Measurements from ENCODE around the gene C19orf67.

DNA sequence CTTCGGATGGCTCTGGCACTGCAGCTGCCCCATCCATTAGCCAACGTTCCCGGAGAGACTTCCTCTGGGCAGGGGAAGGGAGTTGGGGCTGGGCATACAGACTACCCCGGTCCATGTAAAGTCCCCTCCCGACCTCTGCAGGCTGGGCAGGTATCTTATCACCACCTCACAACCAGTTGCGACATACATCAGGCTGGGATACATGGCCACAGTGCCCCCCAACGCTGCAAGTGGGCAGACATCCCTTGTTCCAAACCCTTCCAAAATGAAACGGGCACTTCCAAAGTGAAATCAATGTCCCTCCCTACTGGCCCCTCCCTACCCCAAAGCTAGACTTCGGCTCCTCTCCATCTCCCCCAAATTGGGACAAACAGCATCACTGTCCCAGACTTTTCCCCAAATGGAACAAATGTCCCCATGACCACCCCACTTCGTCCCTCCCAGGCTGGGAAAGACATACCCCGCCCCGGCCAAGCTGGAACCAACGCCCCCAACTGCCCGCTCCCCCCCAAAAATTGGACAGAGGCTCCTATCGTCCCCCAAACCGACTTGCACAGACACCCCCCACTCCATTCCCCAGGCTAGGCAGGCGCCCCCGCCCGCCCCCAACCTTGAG is 28.7 kb downstream of the C19orf67 start:
- TF ChIP-seq, protein P1, sequence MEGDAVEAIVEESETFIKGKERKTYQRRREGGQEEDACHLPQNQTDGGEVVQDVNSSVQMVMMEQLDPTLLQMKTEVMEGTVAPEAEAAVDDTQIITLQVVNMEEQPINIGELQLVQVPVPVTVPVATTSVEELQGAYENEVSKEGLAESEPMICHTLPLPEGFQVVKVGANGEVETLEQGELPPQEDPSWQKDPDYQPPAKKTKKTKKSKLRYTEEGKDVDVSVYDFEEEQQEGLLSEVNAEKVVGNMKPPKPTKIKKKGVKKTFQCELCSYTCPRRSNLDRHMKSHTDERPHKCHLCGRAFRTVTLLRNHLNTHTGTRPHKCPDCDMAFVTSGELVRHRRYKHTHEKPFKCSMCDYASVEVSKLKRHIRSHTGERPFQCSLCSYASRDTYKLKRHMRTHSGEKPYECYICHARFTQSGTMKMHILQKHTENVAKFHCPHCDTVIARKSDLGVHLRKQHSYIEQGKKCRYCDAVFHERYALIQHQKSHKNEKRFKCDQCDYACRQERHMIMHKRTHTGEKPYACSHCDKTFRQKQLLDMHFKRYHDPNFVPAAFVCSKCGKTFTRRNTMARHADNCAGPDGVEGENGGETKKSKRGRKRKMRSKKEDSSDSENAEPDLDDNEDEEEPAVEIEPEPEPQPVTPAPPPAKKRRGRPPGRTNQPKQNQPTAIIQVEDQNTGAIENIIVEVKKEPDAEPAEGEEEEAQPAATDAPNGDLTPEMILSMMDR (conservative IDR thresholded peaks at IDR 0.05 in 1 of 2, IDR thresholded peaks at IDR 0.05 in 1 of 2; ENCODE audit: extremely low read depth in 1 of 2, insufficient read depth in 1 of 2, low read depth in 1 of 2, low read length in 2 of 2): no peak
- peak; percentile 29 for TF ChIP-seq EZH2 (IDR thresholded peaks at IDR 0.05; ENCODE audit: borderline replicate concordance, low read length)
